Cortex of kidney (tissue), 1 donor: ENCODE measurements around the gene CYP26B1.

ENCODE experiments used
- DNase-seq: peaks from one replicate; lab custom pipeline; 2025; lab: John Stamatoyannopoulos, UW

Gene CYP26B1

DNA sequence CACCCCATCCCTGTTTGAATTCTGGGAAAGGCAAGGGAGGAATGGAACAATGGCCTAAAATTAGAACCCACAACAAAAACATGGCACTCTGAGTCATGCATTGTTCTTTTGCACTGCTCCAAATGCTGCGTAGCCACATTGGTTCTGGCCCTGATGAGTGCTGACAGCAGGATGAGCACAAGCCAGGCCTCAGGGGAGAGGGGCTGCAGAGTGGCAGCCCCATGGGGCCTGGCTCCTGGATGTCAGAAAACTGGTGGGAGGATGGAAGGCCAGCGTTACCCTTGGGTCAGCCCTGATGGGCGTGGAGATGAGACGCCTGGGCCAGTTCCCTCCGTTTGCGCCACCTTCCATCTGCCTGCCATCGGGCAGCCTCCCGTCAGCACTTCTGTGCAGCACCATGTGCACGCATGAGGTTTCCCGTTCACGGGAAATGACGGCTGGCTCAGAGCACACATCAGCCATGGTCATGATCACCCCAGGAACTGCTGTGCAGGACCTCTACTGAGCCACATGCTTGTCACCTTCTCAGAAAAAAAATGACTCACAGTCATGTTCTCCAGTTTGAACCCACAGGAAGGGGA lies 65.6 kb downstream of the CYP26B1 start:
- DNase-seq = no peak

DNA sequence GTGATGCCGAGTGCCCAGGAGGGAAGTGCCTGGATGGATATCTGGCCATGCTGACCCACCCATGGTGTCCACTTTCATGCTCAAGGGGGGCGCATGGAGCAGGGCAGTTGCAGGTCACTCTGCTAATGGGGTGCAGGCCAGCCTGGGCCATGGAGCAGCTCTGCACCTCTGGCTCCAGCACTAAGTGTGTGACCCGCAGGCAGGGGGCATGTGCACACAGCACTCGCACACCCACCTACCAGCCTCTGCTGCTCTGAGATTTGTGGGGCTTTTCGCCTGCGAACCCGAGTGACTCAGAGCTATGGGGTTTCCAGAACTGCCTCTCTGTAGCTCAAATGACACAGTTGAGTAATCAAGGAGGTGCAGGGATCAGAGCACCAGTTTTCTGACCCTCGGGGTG lies 66.2 kb downstream of the CYP26B1 start:
- no peak for DNase-seq

GRCh38 chr2:72080286-72081145 lies 67.1 kb downstream of the CYP26B1 start:
- no peak for DNase-seq
